SH-SY5Y (cell line): ENCODE measurements around the gene C4A.
"Not testable (repeated sequence)": the region's sequence is repeated elsewhere in the genome, so short reads cannot be mapped to it uniquely, and the experiment has no call there.

Experiments used
- GATA2 ChIP-seq: IDR thresholded peaks from 2 replicates; pipeline ENCODE4 v1.6.1; 2011; ENCODE audit warnings: mild to moderate bottlenecking, low read depth, low read length
- GATA3 ChIP-seq: IDR thresholded peaks from 2 replicates; pipeline ENCODE4 v1.6.1; 2011; ENCODE audit warnings: low read depth, mild to moderate bottlenecking, low read length, moderate library complexity

The C4A gene

DNA sequence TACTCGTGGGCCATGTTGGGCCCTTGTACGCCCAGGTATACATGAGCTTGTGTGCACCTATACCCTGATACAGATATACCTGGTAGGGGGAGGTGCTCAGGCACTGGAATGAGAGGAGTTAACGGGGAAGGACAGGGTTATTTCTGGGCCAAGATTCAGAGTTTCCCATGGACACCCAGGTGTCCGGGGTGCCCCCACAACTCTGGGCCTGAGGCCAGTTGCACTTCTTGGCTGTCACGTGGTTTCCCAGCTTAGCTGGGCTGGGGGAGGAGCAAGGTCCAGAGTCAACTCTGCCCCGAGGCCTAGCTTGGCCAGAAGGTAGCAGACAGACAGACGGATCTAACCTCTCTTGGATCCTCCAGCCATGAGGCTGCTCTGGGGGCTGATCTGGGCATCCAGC lies at the start of gene C4A:
C4A (plus strand) TSS at position 314 of the 400 bp plus-strand sequence; CDS start at position 365, 51 bp downstream.
- not testable (repeated sequence) for TF ChIP-seq GATA3, GATA2

DNA sequence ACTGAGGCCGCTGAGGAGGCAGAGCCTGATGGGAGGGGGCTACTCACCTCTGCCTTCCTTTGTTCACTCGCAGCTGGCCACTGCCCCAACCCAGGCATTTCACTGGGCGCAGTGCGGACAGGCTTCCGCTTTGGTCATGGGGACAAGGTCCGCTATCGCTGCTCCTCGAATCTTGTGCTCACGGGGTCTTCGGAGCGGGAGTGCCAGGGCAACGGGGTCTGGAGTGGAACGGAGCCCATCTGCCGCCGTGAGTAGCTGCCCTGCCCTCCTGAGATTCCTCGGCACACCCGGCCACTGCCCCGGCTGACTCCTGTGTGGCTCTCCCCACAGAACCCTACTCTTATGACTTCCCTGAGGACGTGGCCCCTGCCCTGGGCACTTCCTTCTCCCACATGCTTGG lies 48.3 kb upstream of the C4A start:
- TF ChIP-seq GATA2: no peak
- TF ChIP-seq GATA3: no peak

DNA sequence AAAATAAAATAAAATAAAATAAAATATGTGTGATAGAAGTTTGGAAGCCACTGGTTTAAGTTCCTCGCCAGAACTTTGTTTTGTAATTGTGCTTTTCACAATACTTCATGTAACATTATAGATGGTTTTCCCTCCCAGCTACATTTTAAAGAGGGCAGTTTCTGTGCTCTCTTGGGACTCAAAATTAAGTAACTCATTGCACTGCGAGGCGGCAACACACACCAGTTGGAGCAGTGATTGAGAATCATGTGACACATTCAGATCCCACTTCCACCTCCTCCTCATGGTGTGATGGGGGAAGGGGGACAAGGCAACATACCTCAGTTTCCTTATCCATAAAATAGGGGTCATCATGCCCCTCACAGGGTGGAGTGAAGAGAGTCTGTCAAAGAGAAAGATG lies 46.8 kb upstream of the C4A start:
- TF ChIP-seq GATA2 (no peak), GATA3 (no peak)

DNA sequence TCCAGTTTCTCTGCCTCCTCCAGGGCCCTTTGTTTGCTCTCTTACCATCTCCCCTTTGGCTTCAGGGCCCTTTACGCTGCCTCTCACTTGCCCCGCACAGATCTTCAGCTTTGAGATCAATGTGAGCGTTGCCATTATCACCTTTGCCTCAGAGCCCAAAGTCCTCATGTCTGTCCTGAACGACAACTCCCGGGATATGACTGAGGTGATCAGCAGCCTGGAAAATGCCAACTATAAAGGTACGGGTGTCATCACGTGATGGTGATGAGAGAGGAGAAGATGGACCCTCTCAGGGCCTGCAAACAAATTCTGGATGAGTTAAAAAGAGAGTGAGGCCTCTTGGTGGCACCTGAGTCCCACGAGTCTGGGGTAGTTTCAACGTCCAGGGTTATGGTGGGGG lies 46.0 kb upstream of the C4A start:
- TF ChIP-seq GATA2: no peak
- no peak for TF ChIP-seq GATA3

DNA sequence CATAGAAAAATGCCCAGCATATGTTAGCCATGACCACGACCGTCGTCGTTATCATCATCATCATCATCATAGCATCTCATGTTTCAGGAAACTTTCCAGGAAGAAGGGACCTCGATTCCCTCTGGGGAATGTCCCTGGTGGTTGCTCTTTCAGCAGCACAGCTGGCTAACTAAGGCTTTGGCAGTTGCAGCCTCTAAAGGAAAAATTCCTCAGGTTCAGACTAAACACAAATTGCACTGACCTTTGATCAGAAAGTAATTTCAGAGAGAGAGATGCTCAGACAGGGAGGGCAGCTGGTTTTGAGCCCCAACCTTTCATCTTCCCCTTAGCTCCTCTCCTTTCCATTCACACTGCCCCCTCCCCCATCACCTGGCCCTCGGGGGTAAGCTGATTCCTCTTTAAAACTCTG lies 41.6 kb upstream of the C4A start:
- TF ChIP-seq GATA3 (no peak), GATA2 (no peak)

DNA sequence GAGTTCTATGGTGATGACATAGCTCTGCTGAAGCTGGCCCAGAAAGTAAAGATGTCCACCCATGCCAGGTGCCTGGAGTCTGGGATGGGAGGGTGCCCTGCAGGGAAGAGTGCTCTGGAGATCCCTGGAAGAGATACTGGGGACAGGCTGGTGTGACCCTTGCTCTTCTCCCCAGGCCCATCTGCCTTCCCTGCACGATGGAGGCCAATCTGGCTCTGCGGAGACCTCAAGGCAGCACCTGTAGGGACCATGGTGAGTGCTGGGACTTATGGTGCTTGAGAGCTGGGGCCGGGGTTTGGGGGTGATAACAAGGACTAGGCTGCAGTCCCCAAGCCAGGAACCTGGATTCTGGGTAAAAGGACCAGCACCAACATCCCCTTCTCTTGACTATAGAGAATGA lies 38.1 kb upstream of the C4A start:
- TF ChIP-seq GATA3 (no peak), GATA2 (peak; percentile 23; the same call in 1 of the 2 replicates)

DNA sequence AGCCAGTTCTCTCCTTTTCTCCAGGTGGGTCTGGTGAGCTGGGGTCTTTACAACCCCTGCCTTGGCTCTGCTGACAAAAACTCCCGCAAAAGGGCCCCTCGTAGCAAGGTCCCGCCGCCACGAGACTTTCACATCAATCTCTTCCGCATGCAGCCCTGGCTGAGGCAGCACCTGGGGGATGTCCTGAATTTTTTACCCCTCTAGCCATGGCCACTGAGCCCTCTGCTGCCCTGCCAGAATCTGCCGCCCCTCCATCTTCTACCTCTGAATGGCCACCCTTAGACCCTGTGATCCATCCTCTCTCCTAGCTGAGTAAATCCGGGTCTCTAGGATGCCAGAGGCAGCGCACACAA lies 36.7 kb upstream of the C4A start:
- no peak for TF ChIP-seq GATA3
- no peak for TF ChIP-seq GATA2

DNA sequence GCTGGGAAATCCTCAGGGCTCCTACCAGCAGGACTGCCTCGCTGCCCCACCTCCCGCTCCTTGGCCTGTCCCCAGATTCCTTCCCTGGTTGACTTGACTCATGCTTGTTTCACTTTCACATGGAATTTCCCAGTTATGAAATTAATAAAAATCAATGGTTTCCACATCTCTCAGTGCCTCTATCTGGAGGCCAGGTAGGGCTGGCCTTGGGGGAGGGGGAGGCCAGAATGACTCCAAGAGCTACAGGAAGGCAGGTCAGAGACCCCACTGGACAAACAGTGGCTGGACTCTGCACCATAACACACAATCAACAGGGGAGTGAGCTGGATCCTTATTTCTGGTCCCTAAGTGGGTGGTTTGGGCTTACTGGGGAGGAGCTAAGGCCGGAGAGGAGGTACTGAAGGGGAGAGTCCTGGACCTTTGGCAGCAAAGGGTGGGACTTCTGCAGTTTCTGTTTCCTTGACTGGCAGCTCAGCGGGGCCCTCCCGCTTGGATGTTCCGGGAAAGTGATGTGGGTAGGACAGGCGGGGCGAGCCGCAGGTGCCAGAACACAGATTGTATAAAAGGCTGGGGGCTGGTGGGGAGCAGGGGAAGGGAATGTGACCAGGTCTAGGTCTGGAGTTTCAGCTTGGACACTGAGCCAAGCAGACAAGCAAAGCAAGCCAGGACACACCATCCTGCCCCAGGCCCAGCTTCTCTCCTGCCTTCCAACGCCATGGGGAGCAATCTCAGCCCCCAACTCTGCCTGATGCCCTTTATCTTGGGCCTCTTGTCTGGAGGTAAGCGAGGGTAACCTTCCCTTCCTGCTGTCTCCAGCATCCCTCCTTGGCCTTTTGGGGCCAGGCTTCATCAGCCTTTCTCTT lies 36.1 kb upstream of the C4A start, which contains the start of gene CFB:
CFB (plus strand) TSS at position 589 of the 863 bp plus-strand sequence; CDS start at position 716, 127 bp downstream.
- TF ChIP-seq GATA3 (no peak), GATA2 (no peak)

DNA sequence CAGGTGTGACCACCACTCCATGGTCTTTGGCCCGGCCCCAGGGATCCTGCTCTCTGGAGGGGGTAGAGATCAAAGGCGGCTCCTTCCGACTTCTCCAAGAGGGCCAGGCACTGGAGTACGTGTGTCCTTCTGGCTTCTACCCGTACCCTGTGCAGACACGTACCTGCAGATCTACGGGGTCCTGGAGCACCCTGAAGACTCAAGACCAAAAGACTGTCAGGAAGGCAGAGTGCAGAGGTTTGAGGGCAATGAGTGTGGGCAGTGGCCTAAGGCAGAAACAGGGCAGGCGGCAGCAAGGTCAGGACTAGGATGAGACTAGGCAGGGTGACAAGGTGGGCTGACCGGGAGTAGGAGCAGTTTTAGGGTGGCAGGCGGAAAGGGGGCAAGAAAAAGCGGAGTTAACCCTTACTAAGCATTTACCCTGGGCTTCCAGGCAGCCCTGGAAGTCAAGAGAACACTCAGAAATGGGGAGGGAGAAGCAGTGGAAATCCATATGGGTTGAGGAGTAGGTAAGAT lies 35.4 kb upstream of the C4A start:
- TF ChIP-seq GATA3 (no peak), GATA2 (no peak)

DNA sequence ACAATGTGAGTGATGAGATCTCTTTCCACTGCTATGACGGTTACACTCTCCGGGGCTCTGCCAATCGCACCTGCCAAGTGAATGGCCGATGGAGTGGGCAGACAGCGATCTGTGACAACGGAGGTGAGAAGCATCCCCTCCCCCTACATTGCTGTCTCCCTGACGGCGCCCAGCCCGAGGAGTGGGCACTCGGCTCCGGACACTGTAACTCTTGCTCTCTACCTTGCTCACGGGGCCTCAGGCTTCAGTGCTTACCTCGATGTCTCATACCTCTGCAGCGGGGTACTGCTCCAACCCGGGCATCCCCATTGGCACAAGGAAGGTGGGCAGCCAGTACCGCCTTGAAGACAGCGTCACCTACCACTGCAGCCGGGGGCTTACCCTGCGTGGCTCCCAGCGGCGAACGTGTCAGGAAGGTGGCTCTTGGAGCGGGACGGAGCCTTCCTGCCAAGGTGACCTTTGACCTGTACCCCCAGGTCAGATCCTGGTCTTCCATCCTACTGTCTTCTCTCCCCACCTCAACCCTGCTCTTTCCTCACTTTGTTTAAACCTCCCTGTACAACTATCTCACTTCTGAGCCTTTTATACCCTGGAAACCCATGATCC lies 34.7 kb upstream of the C4A start:
- TF ChIP-seq GATA2 (no peak), GATA3 (no peak)

DNA sequence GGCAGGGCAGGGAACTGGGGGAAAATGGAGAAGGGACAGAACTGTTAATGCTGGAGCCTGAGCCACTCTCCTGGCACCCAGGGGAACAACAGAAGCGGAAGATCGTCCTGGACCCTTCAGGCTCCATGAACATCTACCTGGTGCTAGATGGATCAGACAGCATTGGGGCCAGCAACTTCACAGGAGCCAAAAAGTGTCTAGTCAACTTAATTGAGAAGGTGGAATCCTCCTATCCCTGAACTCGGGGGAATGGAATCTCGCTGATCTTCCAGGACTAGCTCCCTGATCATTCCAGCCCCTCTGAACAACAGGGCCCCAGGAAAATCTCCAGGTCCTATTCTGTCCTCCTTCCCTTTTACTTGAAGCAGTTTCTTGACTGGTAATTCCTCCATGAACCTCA lies 34.0 kb upstream of the C4A start:
- no peak for TF ChIP-seq GATA3

DNA sequence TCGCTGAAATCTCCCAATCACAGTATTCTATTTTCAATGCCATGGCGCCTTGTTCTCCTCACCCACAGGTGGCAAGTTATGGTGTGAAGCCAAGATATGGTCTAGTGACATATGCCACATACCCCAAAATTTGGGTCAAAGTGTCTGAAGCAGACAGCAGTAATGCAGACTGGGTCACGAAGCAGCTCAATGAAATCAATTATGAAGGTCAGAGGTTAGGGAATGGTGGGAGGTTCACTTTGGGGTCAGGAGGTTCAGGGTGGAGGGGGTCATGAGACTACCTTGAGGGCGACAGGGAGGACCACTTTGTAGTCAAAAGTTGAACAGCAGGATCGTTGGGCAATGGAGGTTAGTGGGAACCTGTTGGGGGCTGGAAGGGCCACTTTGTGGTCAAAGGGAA lies 33.6 kb upstream of the C4A start:
- TF ChIP-seq GATA3 (no peak), GATA2 (no peak)

DNA sequence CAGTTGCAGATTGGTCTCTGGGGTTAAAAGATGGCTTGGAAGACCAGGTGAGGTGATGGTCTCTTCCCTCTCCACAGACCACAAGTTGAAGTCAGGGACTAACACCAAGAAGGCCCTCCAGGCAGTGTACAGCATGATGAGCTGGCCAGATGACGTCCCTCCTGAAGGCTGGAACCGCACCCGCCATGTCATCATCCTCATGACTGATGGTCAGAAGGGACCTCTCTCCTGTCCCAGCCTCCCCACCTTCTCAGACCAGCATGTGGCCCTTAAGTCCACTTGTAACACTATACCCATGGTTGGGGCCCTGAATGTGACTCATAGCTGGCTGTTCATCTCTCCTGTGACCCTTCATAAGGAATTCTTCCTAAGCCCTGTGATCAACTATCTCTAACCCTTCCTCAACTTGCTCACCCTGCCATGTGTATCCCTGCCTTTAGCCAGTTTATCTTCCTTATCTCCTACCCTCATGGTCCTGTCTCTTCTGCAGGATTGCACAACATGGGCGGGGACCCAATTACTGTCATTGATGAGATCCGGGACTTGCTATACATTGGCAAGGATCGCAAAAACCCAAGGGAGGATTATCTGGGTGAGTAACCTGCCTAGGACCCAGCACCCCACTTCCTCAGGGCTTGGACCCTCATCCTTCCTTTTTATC lies 33.0 kb upstream of the C4A start:
- TF ChIP-seq GATA2 (no peak), GATA3 (no peak)

DNA sequence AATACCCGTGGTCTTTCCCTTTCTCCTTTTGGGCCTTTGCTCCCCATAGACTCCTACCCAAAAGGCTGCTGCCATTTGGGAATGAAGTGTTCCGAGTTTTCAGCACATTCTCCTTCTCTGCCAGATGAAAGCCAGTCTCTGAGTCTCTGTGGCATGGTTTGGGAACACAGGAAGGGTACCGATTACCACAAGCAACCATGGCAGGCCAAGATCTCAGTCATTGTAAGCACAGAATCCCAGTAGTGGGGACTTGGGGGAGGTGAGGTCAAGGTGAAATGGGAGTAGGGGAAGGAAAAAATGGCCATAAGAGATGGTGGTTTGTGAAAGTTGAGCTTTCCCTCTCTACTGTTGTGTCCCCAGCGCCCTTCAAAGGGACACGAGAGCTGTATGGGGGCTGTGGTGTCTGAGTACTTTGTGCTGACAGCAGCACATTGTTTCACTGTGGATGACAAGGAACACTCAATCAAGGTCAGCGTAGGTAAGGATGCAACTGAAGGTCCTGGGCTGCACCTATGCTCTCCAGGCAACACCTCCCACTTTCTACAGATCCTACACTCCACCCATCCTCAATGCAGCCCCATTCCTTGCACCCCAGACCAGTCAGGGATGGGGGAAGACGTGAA lies 31.8 kb upstream of the C4A start:
- TF ChIP-seq GATA2 (no peak), GATA3 (no peak)
